HepG2 (cell line): ENCODE results near the gene SUPT6H. TPM values are rescaled to one million over a fixed set of nuclear protein-coding genes. Genes with fewer than 3 reads are reported as not detected.
A peak's percentile ranks its signal among the peaks of the same experiment; 100 is the strongest.

ENCODE experiments used
- ADNP ChIP-seq: sonication (generic); formaldehyde crosslinking; IDR thresholded peaks from 2 replicates; pipeline ENCODE4 v1.4.0; 2020; ENCODE audit warnings: missing genetic modification reagents
- AKAP8 ChIP-seq: sonication (generic); formaldehyde crosslinking; IDR thresholded peaks from 2 replicates; pipeline ENCODE4 v1.5.1; 2020; ENCODE audit warnings: mild to moderate bottlenecking, missing genetic modification reagents
- ARNT2 ChIP-seq: sonication (generic); formaldehyde crosslinking; IDR thresholded peaks from 2 replicates; pipeline ENCODE4 v1.8.0; 2022; ENCODE audit warnings: mild to moderate bottlenecking, low read depth, missing genetic modification reagents, moderate library complexity
- EHMT2 ChIP-seq: fragments of 200-600 bp; sonication (generic); IDR thresholded peaks from 2 replicates; pipeline ENCODE4 v1.7.0; 2017; ENCODE audit warnings: antibody characterized with exemption, low read depth, low read length, borderline replicate concordance
- FOXP4 ChIP-seq: sonication (generic); formaldehyde crosslinking; IDR thresholded peaks from 2 replicates; pipeline ENCODE4 v1.4.0; 2020; ENCODE audit warnings: missing genetic modification reagents
- HMGXB4 ChIP-seq, 2 experiments: sonication (generic) in 1 of 2; formaldehyde crosslinking in 1 of 2; IDR thresholded peaks; 2 replicates each; pipeline versions ENCODE4 v1.4.0 to v1.6.1; 2018 to 2020; ENCODE audit warnings: missing genetic modification reagents in 2 of 2, borderline replicate concordance in 1 of 2, low read depth in 1 of 2, mild to moderate bottlenecking in 1 of 2, missing biosample characterization in 1 of 2
- MAX ChIP-seq: IDR thresholded peaks from 2 replicates; pipeline ENCODE4 v1.6.1; 2012; ENCODE audit warnings: inconsistent platforms
- MYNN ChIP-seq: sonication (generic); formaldehyde crosslinking; IDR thresholded peaks from 2 replicates; pipeline ENCODE4 v1.4.0; 2020; ENCODE audit warnings: mild to moderate bottlenecking, low read depth, missing genetic modification reagents
- TGIF2 ChIP-seq: IDR thresholded peaks from 2 replicates; pipeline ENCODE4 v1.6.1; 2016; ENCODE audit warnings: control low read depth, missing compliant biosample characterization
- TOE1 ChIP-seq: sonication (generic); formaldehyde crosslinking; IDR thresholded peaks from 2 replicates; pipeline ENCODE4 v1.4.0; 2020; ENCODE audit warnings: mild to moderate bottlenecking, missing genetic modification reagents
- ZBED4 ChIP-seq: sonication (generic); formaldehyde crosslinking; IDR thresholded peaks from 2 replicates; pipeline ENCODE4 v1.4.0; 2020; ENCODE audit warnings: missing genetic modification reagents, borderline replicate concordance
- ZGPAT ChIP-seq: IDR thresholded peaks from 2 replicates; pipeline ENCODE4 v1.6.1; 2016; ENCODE audit warnings: mild to moderate bottlenecking
- ZNF121 ChIP-seq: sonication (generic); formaldehyde crosslinking; IDR thresholded peaks from 2 replicates; pipeline ENCODE4 v1.5.0; 2020; ENCODE audit warnings: mild to moderate bottlenecking, missing genetic modification reagents
- ZNF264 ChIP-seq: sonication (generic); formaldehyde crosslinking; IDR thresholded peaks from 2 replicates; pipeline ENCODE4 v1.4.0; 2020; ENCODE audit warnings: missing genetic modification reagents
- ZNF484 ChIP-seq: sonication (generic); formaldehyde crosslinking; IDR thresholded peaks from 2 replicates; pipeline ENCODE4 v1.5.1; 2020; ENCODE audit warnings: mild to moderate bottlenecking, low read depth, missing genetic modification reagents, borderline replicate concordance
- ZNF720 ChIP-seq: sonication (generic); formaldehyde crosslinking; IDR thresholded peaks from 2 replicates; pipeline ENCODE4 v1.4.0; 2020; ENCODE audit warnings: missing genetic modification reagents
- ZNF768 ChIP-seq: sonication (generic); formaldehyde crosslinking; IDR thresholded peaks from 2 replicates; pipeline ENCODE4 v1.4.0; 2020; ENCODE audit warnings: missing genetic modification reagents
- polyA plus RNA-seq, 8 experiments: library from polyadenylated mRNA; depleted of rRNA in 3 of 8; stranded (reverse) in 7 of 8; unstranded in 1 of 8; fragments of >200 nt; fragmentation: Illumina TruSeq in 4 of 8; extraction: Trizol in 4 of 8; gene quantifications; 2 replicates each; pipeline versions ENCODE4 v1.2.1 to v1.2.3, GENCODE V29; 2011 to 2016; ENCODE audit warnings: low read depth in 4 of 8, missing spikeins in 1 of 8, mixed read lengths in 1 of 8; ENCODE audit not compliant: insufficient read depth in 1 of 8
- total RNA-seq, 5 experiments: library from RNA; depleted of rRNA; stranded (reverse); fragments of >200 nt; fragmentation: Illumina TruSeq; extraction: Trizol; gene quantifications; 2 replicates each; pipeline ENCODE4 v1.2.3, GENCODE V29; 2016; ENCODE audit warnings: low read depth in 1 of 5
- TF ChIP-seq, protein P1 (sequence below): sonication (generic); formaldehyde crosslinking; IDR thresholded peaks from 2 replicates; pipeline ENCODE4 v1.4.0; 2020; ENCODE audit warnings: missing genetic modification reagents

SUPT6H gene
- total and polyA plus RNA-seq, 2 of the 13 experiments (the other 11 are each of a cell fraction or from before 2014, with no cell fraction given), result 32.7 to 39.9 TPM

DNA sequence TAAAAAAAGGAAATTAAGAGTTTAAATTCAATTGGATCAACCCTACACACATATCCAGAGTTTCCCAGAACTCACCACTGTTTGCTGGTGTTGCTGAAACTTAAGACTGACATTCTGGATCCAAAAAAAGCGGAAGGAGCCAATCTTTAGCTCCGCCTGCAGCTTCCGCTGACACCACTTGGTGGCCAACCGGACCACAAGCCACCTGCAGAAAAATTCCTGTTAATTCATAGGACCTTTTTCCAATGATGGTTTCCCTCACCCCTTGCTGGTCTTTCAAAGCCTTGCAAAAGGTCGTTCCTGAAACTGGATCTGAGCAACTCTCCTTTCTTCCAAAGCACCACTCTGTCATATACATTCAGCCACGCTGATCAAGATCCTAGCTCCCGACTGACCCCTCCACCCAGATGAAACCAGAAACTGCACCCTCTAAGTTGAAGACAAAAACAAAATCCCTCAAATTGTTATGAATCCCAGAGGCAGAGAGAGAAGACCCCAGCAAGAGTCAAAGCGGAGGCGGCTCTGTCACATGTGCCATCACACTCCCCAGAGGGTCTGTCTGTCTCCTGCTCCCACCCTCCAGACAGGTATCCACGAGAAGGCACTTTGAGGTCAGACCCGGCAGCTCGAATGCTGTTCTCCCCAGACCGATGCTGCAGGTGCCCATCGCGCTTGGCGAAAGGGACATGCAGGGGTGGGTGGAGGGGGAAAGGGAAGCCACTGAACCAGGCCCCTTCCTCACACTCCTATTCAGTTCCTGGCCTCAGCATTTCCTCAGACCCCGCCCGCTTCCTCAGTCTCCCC is 17.8 kb upstream of the SUPT6H start (continued):
- TF ChIP-seq AKAP8 (CRISPR knock-in tag) (no peak), HMGXB4 (CRISPR knock-in tag; IDR thresholded peaks at IDR 0.05; ENCODE audit: borderline replicate concordance in 1 of 2, low read depth in 1 of 2) (peak in 1 of 2 experiments; percentile 46; a peak in 1 of 4 replicates), ZNF121 (CRISPR knock-in tag) (no peak), ZNF264 (no peak), ZNF720 (CRISPR knock-in tag) (no peak), TGIF2 (peak; percentile 61; the same call in 1 of the 2 replicates), ARNT2 (CRISPR knock-in tag) (no peak), TOE1 (CRISPR knock-in tag) (no peak), ADNP (no peak), MYNN (CRISPR knock-in tag) (peak; percentile 62; the same call in 1 of the 2 replicates), ZGPAT (CRISPR knock-in tag) (peak; percentile 36; the same call in 1 of the 2 replicates), ZNF484 (CRISPR knock-in tag) (no peak), FOXP4 (no peak), ZNF768 (CRISPR knock-in tag) (no peak), EHMT2 (no peak), MAX (no peak), ZBED4 (CRISPR knock-in tag) (no peak)
- TF ChIP-seq, protein P1, sequence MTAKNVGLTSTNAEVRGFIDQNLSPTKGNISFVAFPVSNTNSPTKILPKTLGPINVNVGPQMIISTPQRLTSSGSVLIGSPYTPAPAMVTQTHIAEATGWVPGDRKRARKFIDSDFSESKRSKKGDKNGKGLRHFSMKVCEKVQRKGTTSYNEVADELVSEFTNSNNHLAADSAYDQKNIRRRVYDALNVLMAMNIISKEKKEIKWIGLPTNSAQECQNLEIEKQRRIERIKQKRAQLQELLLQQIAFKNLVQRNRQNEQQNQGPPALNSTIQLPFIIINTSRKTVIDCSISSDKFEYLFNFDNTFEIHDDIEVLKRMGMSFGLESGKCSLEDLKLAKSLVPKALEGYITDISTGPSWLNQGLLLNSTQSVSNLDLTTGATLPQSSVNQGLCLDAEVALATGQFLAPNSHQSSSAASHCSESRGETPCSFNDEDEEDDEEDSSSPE (CRISPR knock-in tag), result no peak
